H1 (cell line): Measurements from ENCODE around the gene WLS. TPM values are rescaled to one million over a fixed set of nuclear protein-coding genes. Genes with fewer than 3 reads are reported as not detected.

ENCODE experiments used
- CTCF ChIA-PET: fragments of 300-600 bp; sonication (Branson Sonifier 250); formaldehyde crosslinking; loops from one replicate; lab custom pipeline; 2021; ENCODE audit not compliant: partially characterized antibody; lab: Charles Lee
- POLR2A ChIA-PET: fragments of 300-600 bp; sonication (Branson Sonifier 250); formaldehyde crosslinking; loops from one replicate; lab custom pipeline; 2021; ENCODE audit warnings: inconsistent platforms; ENCODE audit not compliant: partially characterized antibody; lab: Charles Lee
- DNase-seq, 2 experiments: peaks; one replicate each; pipeline versions ENCODE4 v3.0.0 to v3.0.0-alpha.2; 2010 to 2022; ENCODE audit warnings: low spot score in 2 of 2, low read depth in 1 of 2, mixed read lengths in 1 of 2
- FAIRE-seq: peaks from 2 replicates; lab custom pipeline; 2011; peaks lifted over from hg19 to GRCh38; lab: Jason Lieb, UNC
- H2AFZ ChIP-seq: 2 replicates; pipeline ENCODE4 v1.8.1; 2012; ENCODE audit warnings: low read length, inconsistent platforms
- H2AK5ac ChIP-seq: 2 replicates; pipeline ENCODE4 v1.6.1; 2013; ENCODE audit warnings: low read depth, low read length
- H2BK120ac ChIP-seq: replicated peaks from 2 replicates; pipeline ENCODE3; 2013; ENCODE audit warnings: low read depth, low read length, inconsistent platforms
- H2BK12ac ChIP-seq: 2 replicates; pipeline ENCODE4 v1.6.1; 2013; ENCODE audit warnings: low read depth, low read length
- H2BK15ac ChIP-seq: 2 replicates; pipeline ENCODE4 v1.6.1; 2013; ENCODE audit warnings: low read length
- H2BK20ac ChIP-seq: 2 replicates; pipeline ENCODE4 v1.6.1; 2013; ENCODE audit warnings: low read length
- H2BK5ac ChIP-seq: 2 replicates; pipeline ENCODE4 v1.6.1; 2013; ENCODE audit warnings: low read depth, low read length
- H3K14ac ChIP-seq: 2 replicates; pipeline ENCODE4 v1.6.1; 2013; ENCODE audit warnings: inconsistent platforms; ENCODE audit not compliant: insufficient read length
- H3K18ac ChIP-seq: 2 replicates; pipeline ENCODE4 v1.6.1; 2013; ENCODE audit warnings: low read length; ENCODE audit errors: extremely low read depth
- H3K23ac ChIP-seq: 2 replicates; pipeline ENCODE4 v1.6.1; 2013; ENCODE audit warnings: inconsistent platforms; ENCODE audit not compliant: insufficient read length
- H3K23me2 ChIP-seq: 2 replicates; pipeline ENCODE4 v1.6.1; 2013; ENCODE audit warnings: low read depth, low read length
- H3K27ac ChIP-seq: 2 replicates; pipeline ENCODE4 v1.6.1; 2011; ENCODE audit warnings: low read depth, low read length, inconsistent platforms
- H3K27me3 ChIP-seq, 4 experiments: replicated peaks in 1 of 4; 1 replicate in 1 of 4; 2 replicates in 3 of 4; pipeline versions ENCODE4 v1.6.1 to v1.8.1; 2011 to 2013; ENCODE audit warnings: low read length in 3 of 4, mild to moderate bottlenecking in 3 of 4, inconsistent platforms in 2 of 4, mixed read lengths in 2 of 4, moderate library complexity in 1 of 4; ENCODE audit not compliant: control insufficient read depth in 3 of 4, insufficient read depth in 3 of 4; ENCODE audit errors: extremely low read depth in 1 of 4
- H3K36me3 ChIP-seq, 4 experiments: 2 replicates each; pipeline versions ENCODE4 v1.6.1 to v1.8.1; 2011 to 2013; ENCODE audit warnings: mild to moderate bottlenecking in 4 of 4, low read length in 3 of 4, moderate library complexity in 2 of 4, control low read depth in 1 of 4, inconsistent platforms in 1 of 4; ENCODE audit not compliant: insufficient read depth in 4 of 4, control insufficient read depth in 2 of 4
- H3K4ac ChIP-seq: replicated peaks from 2 replicates; pipeline ENCODE3; 2013; ENCODE audit warnings: low read length, low read depth, mixed read lengths, inconsistent platforms; ENCODE audit not compliant: insufficient read length
- H3K4me1 ChIP-seq, 4 experiments: replicated peaks in 1 of 4; 1 replicate in 1 of 4; 2 replicates in 3 of 4; pipeline versions ENCODE4 v1.6.1 to v1.8.1; 2011 to 2013; ENCODE audit warnings: low read length in 3 of 4, inconsistent platforms in 2 of 4, mixed read lengths in 1 of 4; ENCODE audit not compliant: insufficient read depth in 4 of 4, control insufficient read depth in 3 of 4
- H3K4me2 ChIP-seq, 2 experiments: 2 replicates each; pipeline versions ENCODE4 v1.6.1 to v1.8.1; 2011 to 2013; ENCODE audit warnings: low read depth in 2 of 2, low read length in 2 of 2, control low read depth in 1 of 2, inconsistent platforms in 1 of 2, mild to moderate bottlenecking in 1 of 2; ENCODE audit not compliant: insufficient read depth in 1 of 2
- H3K4me3 ChIP-seq, 4 experiments: fragments of 200-600, 300-600 bp in 1 of 4; sonication (generic), shearing (Covaris generic), sonication (Bioruptor Twin) in 1 of 4; 2 replicates each; pipeline versions ENCODE4 v1.5.1 to v1.8.1; 2011 to 2016; ENCODE audit warnings: low read length in 4 of 4, low read depth in 3 of 4, control low read depth in 2 of 4, inconsistent platforms in 2 of 4, mild to moderate bottlenecking in 2 of 4, mixed read lengths in 1 of 4, moderate library complexity in 1 of 4; ENCODE audit not compliant: insufficient read depth in 2 of 4; ENCODE audit errors: extremely low read depth in 1 of 4
- H3K56ac ChIP-seq: replicated peaks from 2 replicates; pipeline ENCODE3; 2013; ENCODE audit warnings: low read depth, mild to moderate bottlenecking, mixed read lengths, low read length, inconsistent platforms; ENCODE audit not compliant: insufficient read length
- H3K79me1 ChIP-seq: 2 replicates; pipeline ENCODE4 v1.6.1; 2013; ENCODE audit warnings: low read depth, low read length, control low read depth
- H3K79me2 ChIP-seq, 2 experiments: 2 replicates each; pipeline versions ENCODE4 v1.6.1 to v1.8.1; 2012 to 2013; ENCODE audit warnings: low read length in 2 of 2, mild to moderate bottlenecking in 2 of 2, inconsistent platforms in 1 of 2; ENCODE audit not compliant: insufficient read depth in 2 of 2, control insufficient read depth in 1 of 2
- H3K9ac ChIP-seq, 4 experiments: replicated peaks in 1 of 4; 1 replicate in 1 of 4; 2 replicates in 3 of 4; pipeline versions ENCODE4 v1.6.1 to v1.8.1; 2011 to 2013; ENCODE audit warnings: low read depth in 3 of 4, low read length in 3 of 4, control low read depth in 2 of 4, mild to moderate bottlenecking in 2 of 4, moderate library complexity in 2 of 4, inconsistent platforms in 1 of 4; ENCODE audit errors: extremely low read depth in 1 of 4
- H3K9me3 ChIP-seq, 2 experiments: 2 replicates each; pipeline versions ENCODE4 v1.6.1 to v1.8.1; 2012 to 2013; ENCODE audit warnings: mild to moderate bottlenecking in 2 of 2, moderate library complexity in 2 of 2, control low read depth in 1 of 2, inconsistent platforms in 1 of 2, low read depth in 1 of 2, low read length in 1 of 2, mixed read lengths in 1 of 2; ENCODE audit not compliant: insufficient read depth in 2 of 2
- H4K20me1 ChIP-seq, 2 experiments: replicated peaks in 1 of 2; 2 replicates each; pipeline versions ENCODE3 to v1.8.1; 2011 to 2013; ENCODE audit warnings: inconsistent platforms in 2 of 2, low read length in 2 of 2, mild to moderate bottlenecking in 1 of 2; ENCODE audit not compliant: insufficient read depth in 2 of 2, control insufficient read depth in 1 of 2
- H4K5ac ChIP-seq: 2 replicates; pipeline ENCODE4 v1.6.1; 2013; ENCODE audit warnings: low read length, low read depth, mixed read lengths, inconsistent platforms; ENCODE audit not compliant: insufficient read length
- H4K8ac ChIP-seq: 2 replicates; pipeline ENCODE4 v1.8.0; 2013; ENCODE audit warnings: mild to moderate bottlenecking, moderate library complexity, low read length, inconsistent platforms; ENCODE audit not compliant: insufficient read depth; ENCODE audit errors: extremely low read depth
- H4K91ac ChIP-seq: replicated peaks from 2 replicates; pipeline ENCODE3; 2013; ENCODE audit warnings: low read length, mixed read lengths, inconsistent platforms; ENCODE audit not compliant: insufficient read length
- FOSL1 ChIP-seq: IDR thresholded peaks from 2 replicates; pipeline ENCODE4 v1.6.1; 2011; ENCODE audit warnings: mild to moderate bottlenecking, low read depth, low read length, moderate library complexity; ENCODE audit not compliant: insufficient read depth
- NANOG ChIP-seq: IDR thresholded peaks from 2 replicates; pipeline ENCODE4 v1.6.1; 2011; ENCODE audit warnings: low read length, low read depth, mild to moderate bottlenecking, inconsistent platforms; ENCODE audit not compliant: insufficient read depth, poor library complexity, severe bottlenecking
- POLR2AphosphoS5 ChIP-seq: IDR thresholded peaks from 2 replicates; pipeline ENCODE4 v1.6.1; 2011; ENCODE audit warnings: low read depth, low read length
- TEAD4 ChIP-seq: IDR thresholded peaks from 2 replicates; pipeline ENCODE4 v1.6.1; 2012; ENCODE audit warnings: low read depth, low read length, inconsistent platforms, mixed read lengths
- polyA plus RNA-seq, 7 experiments: library from polyadenylated mRNA; depleted of rRNA in 3 of 7; stranded (reverse) in 5 of 7; unstranded in 2 of 7; fragments of >200 nt in 5 of 7; fragments of 200-250 nt in 2 of 7; gene quantifications; 1 replicate in 5 of 7; 2 replicates in 1 of 7; 4 replicates in 1 of 7; pipeline versions ENCODE4 v1.2.1 to v1.2.3, GENCODE V29; 2011 to 2013; ENCODE audit warnings: missing spikeins in 2 of 7, mixed read lengths in 2 of 7
- total RNA-seq: library from RNA; stranded (reverse); fragmentation: NEBNext Ultra II Directional; extraction: Animal tissue kit (Norgen Biotek cat#: 25700); gene quantifications from 2 replicates; pipeline ENCODE4 v1.2.1, GENCODE V29; 2021
- TF ChIP-seq, protein P1 (sequence below): IDR thresholded peaks from 2 replicates; pipeline ENCODE4 v1.6.1; 2012; ENCODE audit warnings: low read length, inconsistent platforms

Gene WLS
- total and polyA plus RNA-seq, 2 of the 8 experiments (the other 6 are each of a cell fraction or from before 2014, with no cell fraction given): 1.2 to 2.7 TPM

- Histone ChIP-seq H3K4ac (no peak overlapping the region), H2BK5ac (no peak overlapping the region), H4K5ac (no peak overlapping the region), H3K4me3 (no peak overlapping the region), H3K14ac (no peak overlapping the region), H3K36me3 (no peaks in the 10 kb centered on the region), H3K56ac (no peak overlapping the region), H2AFZ (no peak overlapping the region), H3K9me3 (no peaks in the 10 kb centered on the region), H4K20me1 (no peaks in the 10 kb centered on the region), H2BK20ac (no peak overlapping the region), H3K27ac (no peak overlapping the region), H3K9ac (no peak overlapping the region), H4K8ac (no peak overlapping the region), H3K79me2 (no peaks in the 10 kb centered on the region), H3K4me2 (no peak overlapping the region), H2BK15ac (no peak overlapping the region), H3K27me3 (no peaks in the 10 kb centered on the region), H3K18ac (no peak overlapping the region), H2BK12ac (no peak overlapping the region), H4K91ac (no peak overlapping the region), H3K23ac (no peak overlapping the region), H2AK5ac (no peak overlapping the region), H3K4me1 (no peaks in the 10 kb centered on the region), H3K79me1 (no peaks in the 10 kb centered on the region), H3K23me2 (no peaks in the 10 kb centered on the region)
- ChIA-PET CTCF (interaction anchor here (0.6 to 1.2 kb wide), 4 partner anchors 11 to 257 kb away, joined by 3 read pairs; no protein-coding TSS in a partner anchor), POLR2A (no interaction called here)
- DNase-seq (no peak), FAIRE-seq (no peak)
- TF ChIP-seq NANOG: no peak
- no peak for TF ChIP-seq FOSL1
- TF ChIP-seq TEAD4: no peak
- no peak for TF ChIP-seq POLR2AphosphoS5
- TF ChIP-seq, protein P1, sequence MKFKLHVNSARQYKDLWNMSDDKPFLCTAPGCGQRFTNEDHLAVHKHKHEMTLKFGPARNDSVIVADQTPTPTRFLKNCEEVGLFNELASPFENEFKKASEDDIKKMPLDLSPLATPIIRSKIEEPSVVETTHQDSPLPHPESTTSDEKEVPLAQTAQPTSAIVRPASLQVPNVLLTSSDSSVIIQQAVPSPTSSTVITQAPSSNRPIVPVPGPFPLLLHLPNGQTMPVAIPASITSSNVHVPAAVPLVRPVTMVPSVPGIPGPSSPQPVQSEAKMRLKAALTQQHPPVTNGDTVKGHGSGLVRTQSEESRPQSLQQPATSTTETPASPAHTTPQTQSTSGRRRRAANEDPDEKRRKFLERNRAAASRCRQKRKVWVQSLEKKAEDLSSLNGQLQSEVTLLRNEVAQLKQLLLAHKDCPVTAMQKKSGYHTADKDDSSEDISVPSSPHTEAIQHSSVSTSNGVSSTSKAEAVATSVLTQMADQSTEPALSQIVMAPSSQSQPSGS: no peak
- TF ChIP-seq, all 59 proteins: peak for 0
- H2BK120ac ChIP-seq: no peak overlapping the region
These were observed 150.5 kb downstream of the WLS start for GRCh38 chr1:68081775-68082283.
